SJSA1 (cell line): ENCODE data around the gene GNG14. TPM values are rescaled to one million over a fixed set of nuclear protein-coding genes. Genes with fewer than 3 reads are reported as not detected.
"Not testable (repeated sequence)": the region's sequence is repeated elsewhere in the genome, so short reads cannot be mapped to it uniquely, and the experiment has no call there.

Source experiments
- DNase-seq, 2 experiments: peaks; one replicate each; pipeline ENCODE4 v3.0.0-alpha.2; 2015 to 2020; ENCODE audit warnings: low spot score in 2 of 2, low read depth in 1 of 2
- H3K27ac ChIP-seq: fragments of 250-450 bp; sonication (Bioruptor Pico); 2 replicates; pipeline ENCODE4 v1.5.1; 2020; ENCODE audit warnings: mild to moderate bottlenecking, moderate library complexity
- H3K27me3 ChIP-seq: fragments of 250-450 bp; sonication (Bioruptor Pico); replicated peaks from 2 replicates; pipeline ENCODE4 v1.5.1; 2020; ENCODE audit warnings: mild to moderate bottlenecking, moderate library complexity
- H3K36me3 ChIP-seq: fragments of 250-450 bp; sonication (Bioruptor Pico); 2 replicates; pipeline ENCODE4 v1.5.1; 2020; ENCODE audit warnings: mild to moderate bottlenecking
- H3K4me1 ChIP-seq: fragments of 250-450 bp; sonication (Bioruptor Pico); replicated peaks from 2 replicates; pipeline ENCODE4 v1.6.1; 2021; ENCODE audit warnings: mild to moderate bottlenecking
- H3K4me3 ChIP-seq: fragments of 250-450 bp; sonication (Bioruptor Pico); 2 replicates; pipeline ENCODE4 v1.5.1; 2020; ENCODE audit warnings: mild to moderate bottlenecking
- H3K9me3 ChIP-seq: fragments of 250-450 bp; sonication (Bioruptor Pico); replicated peaks from 2 replicates; pipeline ENCODE4 v1.5.1; 2020; ENCODE audit warnings: mild to moderate bottlenecking
- total RNA-seq: library from RNA; depleted of rRNA; stranded (reverse); fragments of >200 nt; shearing (Covaris generic); gene quantifications from 2 replicates; pipeline ENCODE4 v1.2.3, GENCODE V29; 2014; rRNA removed

The GNG14 gene
- total RNA-seq: not detected in 2 replicates

DNA sequence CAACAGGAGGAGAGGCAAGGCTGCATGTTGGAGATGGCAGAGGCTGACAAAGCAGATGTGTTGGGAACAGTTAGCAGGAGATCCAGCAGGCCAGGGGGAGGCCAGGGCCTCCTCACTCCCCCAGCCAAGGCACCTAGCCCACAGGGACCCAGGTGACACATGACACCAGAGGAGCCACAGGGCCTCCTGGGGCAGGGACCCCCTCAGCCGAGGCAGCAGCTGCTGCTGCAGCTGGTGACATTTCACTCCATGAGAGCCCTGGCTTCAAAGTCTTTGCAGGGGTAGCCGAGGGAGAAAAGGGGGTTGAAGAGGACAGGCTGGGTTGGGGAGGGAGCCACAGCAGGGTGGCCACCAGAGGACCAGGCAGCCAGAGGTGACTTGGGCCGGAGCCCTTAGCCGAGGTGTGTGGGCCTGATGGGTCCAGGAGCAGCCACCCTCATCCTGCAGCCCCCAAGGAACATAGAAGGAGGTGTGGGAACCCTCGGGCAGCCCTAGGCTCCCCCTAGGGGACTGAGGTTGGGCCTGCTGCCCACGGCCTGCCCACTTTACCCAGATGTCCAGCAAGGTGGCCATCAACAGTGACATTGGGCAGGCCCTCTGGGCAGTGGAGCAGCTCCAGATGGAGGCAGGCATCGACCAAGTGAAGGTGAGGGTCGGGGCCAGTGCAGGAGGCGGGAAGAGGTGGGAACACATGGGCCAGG lies at the start of gene GNG14:
Gene GNG14 (plus strand): TSS at position 503 of the 701 bp plus-strand sequence. CDS start 51 bp downstream, at position 554.
- H3K4me3 ChIP-seq: no peak within 1 kb of the TSS
- no peaks in the 10 kb centered on the region for H3K9me3 ChIP-seq
- no peaks in the 10 kb centered on the region for H3K4me1 ChIP-seq
- H3K27ac ChIP-seq: no peak within 1 kb of the TSS
- H3K36me3 ChIP-seq: 0 out of 2 replicates have a peak, but pooled peaks cover under 1% of the 10 kb centered on the region
- DNase-seq: no peak
- no peaks in the 10 kb centered on the region for H3K27me3 ChIP-seq

DNA sequence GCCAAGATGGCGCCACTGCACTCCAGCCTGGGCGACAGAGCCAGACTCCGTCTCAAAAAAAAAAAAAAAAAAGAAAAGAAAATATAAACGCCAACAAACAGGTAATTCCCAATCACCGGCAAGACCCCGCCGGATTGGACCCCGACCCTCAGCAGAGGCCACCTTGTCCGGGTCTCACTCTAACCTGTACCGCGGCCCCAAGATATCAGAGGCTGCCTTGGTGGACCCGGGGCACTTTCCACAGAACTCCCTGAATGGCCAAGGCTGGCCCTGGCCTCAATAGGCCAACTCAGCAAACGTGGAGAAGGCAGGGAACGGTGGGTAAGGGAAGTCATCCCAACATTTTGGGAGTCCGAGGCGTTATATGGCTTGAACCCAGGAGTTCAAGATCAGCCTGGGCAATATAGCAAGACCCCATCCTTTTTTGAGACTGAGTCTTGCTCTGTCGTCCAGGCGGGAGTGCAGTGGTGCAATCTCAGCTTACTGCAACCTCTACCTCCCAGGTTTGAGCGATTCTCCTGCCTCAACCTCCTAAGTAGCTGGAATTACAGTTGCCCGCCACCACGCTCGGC lies 49.1 kb upstream of the GNG14 start:
- Histone ChIP-seq H3K9me3 (peaks cover 3% of the 10 kb centered on the region), H3K36me3 (no peaks in the 10 kb centered on the region), H3K4me3 (no peak overlapping the region), H3K4me1 (peaks cover 7% of the 10 kb centered on the region; the same call in 1 of the 2 replicates), H3K27me3 (no peaks in the 10 kb centered on the region), H3K27ac (no peak overlapping the region)
- no peak for DNase-seq

- H3K4me1 ChIP-seq: peaks cover 7% of the 10 kb centered on the region; the same call in 1 of the 2 replicates
- H3K27me3 ChIP-seq: no peaks in the 10 kb centered on the region
- peak; percentile 37 to 63 for DNase-seq
- peaks cover 3% of the 10 kb centered on the region for H3K9me3 ChIP-seq
- no peak overlapping the region for H3K27ac ChIP-seq
- H3K36me3 ChIP-seq: no peaks in the 10 kb centered on the region
- no peak overlapping the region for H3K4me3 ChIP-seq
These were observed 47.7 kb upstream of the GNG14 start for GRCh38 chr19:12639901-12640613.

- H3K36me3 ChIP-seq: no peaks in the 10 kb centered on the region
- no peak for DNase-seq
- H3K27me3 ChIP-seq: no peaks in the 10 kb centered on the region
- peaks cover 7% of the 10 kb centered on the region; the same call in 1 of the 2 replicates for H3K4me1 ChIP-seq
- H3K9me3 ChIP-seq: peaks cover 3% of the 10 kb centered on the region
- H3K4me3 ChIP-seq: no peak overlapping the region
- no peak overlapping the region for H3K27ac ChIP-seq
These were observed 46.3 kb upstream of the GNG14 start for GRCh38 chr19:12641456-12641855.

GRCh38 chr19:12642506-12642905 lies 45.3 kb upstream of the GNG14 start:
- no peak for DNase-seq
- H3K4me3 ChIP-seq: no peak overlapping the region
- no peaks in the 10 kb centered on the region for H3K36me3 ChIP-seq
- peaks cover 3% of the 10 kb centered on the region for H3K9me3 ChIP-seq
- peaks cover 7% of the 10 kb centered on the region; the same call in 1 of the 2 replicates for H3K4me1 ChIP-seq
- no peak overlapping the region for H3K27ac ChIP-seq
- no peaks in the 10 kb centered on the region for H3K27me3 ChIP-seq

DNA sequence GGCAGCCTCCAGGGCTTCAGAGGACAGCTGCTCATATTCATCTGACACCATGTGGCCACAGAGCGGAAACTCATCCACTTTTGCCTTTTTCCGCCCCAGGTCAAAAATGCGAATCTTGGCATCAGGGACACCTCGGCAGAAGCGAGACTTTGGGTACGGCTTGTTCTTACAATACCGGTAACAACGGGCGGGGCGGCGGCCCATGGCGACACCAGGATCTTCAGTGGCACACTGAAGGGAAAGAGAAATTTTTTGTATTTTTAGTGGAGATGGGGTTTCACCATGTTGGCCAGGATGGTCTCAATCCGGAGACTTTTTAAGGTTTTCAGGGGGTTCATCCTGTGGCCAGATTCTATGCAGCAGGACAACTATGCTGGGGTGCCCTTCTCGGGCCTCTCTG lies 44.1 kb upstream of the GNG14 start:
- not testable (repeated sequence) for DNase-seq, H3K4me1 ChIP-seq, H3K27ac ChIP-seq, H3K36me3 ChIP-seq, H3K27me3 ChIP-seq, H3K9me3 ChIP-seq, H3K4me3 ChIP-seq

GRCh38 chr19:12646551-12646950 lies 41.2 kb upstream of the GNG14 start:
- Histone ChIP-seq H3K27ac (no peak overlapping the region), H3K4me1 (no peaks in the 10 kb centered on the region), H3K27me3 (no peaks in the 10 kb centered on the region), H3K9me3 (peaks cover 4% of the 10 kb centered on the region), H3K4me3 (no peak overlapping the region), H3K36me3 (no peaks in the 10 kb centered on the region)
- no peak for DNase-seq

- no peak overlapping the region for H3K4me3 ChIP-seq
- H3K27me3 ChIP-seq: no peaks in the 10 kb centered on the region
- H3K27ac ChIP-seq: no peak overlapping the region
- H3K9me3 ChIP-seq: peaks cover 4% of the 10 kb centered on the region
- 0 out of 2 replicates have a peak, but pooled peaks cover under 1% of the 10 kb centered on the region for H3K36me3 ChIP-seq
- no peak for DNase-seq
- H3K4me1 ChIP-seq: no peaks in the 10 kb centered on the region
These were observed 40.8 kb upstream of the GNG14 start for GRCh38 chr19:12647047-12647446.

DNA sequence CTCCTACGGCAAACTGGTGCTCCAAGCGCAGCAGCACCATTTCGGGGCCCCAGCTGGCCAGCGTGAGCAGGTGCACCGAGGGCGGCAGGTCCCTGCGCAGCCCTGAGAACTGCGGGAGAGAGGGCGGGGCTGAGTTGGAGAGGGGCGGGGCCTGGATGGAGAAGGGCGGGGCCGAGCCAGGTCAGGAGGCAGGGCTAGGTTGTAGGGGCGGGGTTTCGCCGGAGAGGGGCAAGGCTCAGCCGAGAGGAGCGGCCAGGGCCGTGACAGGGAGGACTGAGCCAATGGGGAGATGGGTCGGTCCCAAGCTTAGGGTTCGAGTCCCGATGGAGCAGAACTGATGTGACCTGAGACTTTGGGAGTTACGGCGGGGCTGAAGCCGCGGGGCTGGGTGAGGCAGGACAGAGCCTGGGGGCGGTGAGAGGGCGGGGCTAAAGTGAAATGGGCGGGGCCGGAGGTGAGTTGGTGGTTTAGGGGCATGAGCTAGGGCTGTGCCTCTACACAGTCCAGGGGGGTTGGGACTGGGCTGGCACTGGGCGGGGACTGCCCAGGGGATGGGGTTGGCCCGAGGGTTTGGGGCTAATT lies 40.2 kb upstream of the GNG14 start:
- DNase-seq: no peak
- Histone ChIP-seq H3K4me1 (no peaks in the 10 kb centered on the region), H3K27ac (no peak overlapping the region), H3K27me3 (no peaks in the 10 kb centered on the region), H3K36me3 (0 out of 2 replicates have a peak, but pooled peaks cover 2% of the 10 kb centered on the region), H3K9me3 (peaks cover 4% of the 10 kb centered on the region), H3K4me3 (no peak overlapping the region)

- DNase-seq: no peak
- no peak overlapping the region for H3K4me3 ChIP-seq
These were observed 39.7 kb upstream of the GNG14 start for GRCh38 chr19:12648088-12648487.

GRCh38 chr19:12649941-12650340 lies 37.9 kb upstream of the GNG14 start:
- H3K4me1 ChIP-seq: no peaks in the 10 kb centered on the region
- no peak overlapping the region for H3K4me3 ChIP-seq
- peaks cover 4% of the 10 kb centered on the region for H3K9me3 ChIP-seq
- H3K27me3 ChIP-seq: no peaks in the 10 kb centered on the region
- H3K27ac ChIP-seq: no peak overlapping the region
- DNase-seq: no peak
- H3K36me3 ChIP-seq: peaks cover 2% of the 10 kb centered on the region; the same call in 1 of the 2 replicates

More at GRCh38 chr19:12648088-12648487, 39.7 kb upstream of the GNG14 start:
- no peaks in the 10 kb centered on the region for H3K4me1 ChIP-seq
- 0 out of 2 replicates have a peak, but pooled peaks cover 2% of the 10 kb centered on the region for H3K36me3 ChIP-seq
- H3K27me3 ChIP-seq: no peaks in the 10 kb centered on the region
- H3K9me3 ChIP-seq: peaks cover 4% of the 10 kb centered on the region
- H3K27ac ChIP-seq: no peak overlapping the region

GRCh38 chr19:12652219-12652618 lies 35.6 kb upstream of the GNG14 start:
- Histone ChIP-seq H3K27me3 (no peaks in the 10 kb centered on the region), H3K27ac (no peak overlapping the region), H3K4me1 (no peaks in the 10 kb centered on the region), H3K9me3 (peaks cover 4% of the 10 kb centered on the region), H3K36me3 (peaks cover 19% of the 10 kb centered on the region), H3K4me3 (no peak overlapping the region)
- DNase-seq: no peak

DNA sequence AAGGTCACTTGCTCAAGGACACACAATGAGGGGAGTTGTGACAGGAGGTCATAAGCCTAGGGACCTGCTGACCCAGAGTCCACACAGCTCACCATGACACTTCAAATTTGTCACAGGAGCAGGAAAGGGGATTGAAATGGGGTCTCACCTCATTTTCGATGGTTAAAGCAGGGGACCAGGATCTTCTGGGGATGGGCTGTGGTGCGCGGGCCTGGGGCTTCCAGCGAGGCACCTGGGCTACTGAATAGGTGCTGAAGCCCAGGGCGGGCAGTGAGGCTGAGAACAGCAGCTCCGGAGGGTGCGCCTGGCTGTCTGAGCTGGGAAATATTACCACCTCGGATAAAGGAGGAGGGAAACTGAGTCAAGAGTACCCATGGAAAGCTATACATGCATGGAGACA lies 32.3 kb upstream of the GNG14 start:
- Histone ChIP-seq H3K4me3 (no peak overlapping the region), H3K36me3 (peaks cover 35% of the 10 kb centered on the region), H3K27ac (no peak overlapping the region), H3K9me3 (no peaks in the 10 kb centered on the region), H3K27me3 (no peaks in the 10 kb centered on the region), H3K4me1 (no peaks in the 10 kb centered on the region)
- DNase-seq: no peak
